Endothelial cell of umbilical vein (primary cell): Measurements from ENCODE around the gene WDR36. TPM values are rescaled to one million over a fixed set of nuclear protein-coding genes. Genes with fewer than 3 reads are reported as not detected.

ENCODE experiments used
- BruUV-seq: library from RNA; stranded (reverse); fragments of 400-500 nt; replicated peaks from 2 replicates; lab custom pipeline; 2021; lab: Mats Ljungman, UMichigan
- CTCF ChIA-PET: fragments of 300-600, 350-600 bp; sonication (Branson Sonifier 250); formaldehyde crosslinking; loops from one replicate; lab custom pipeline; 2021; ENCODE audit warnings: antibody characterized with exemption, inconsistent platforms; lab: Charles Lee
- POLR2A ChIA-PET: fragments of 300-600, 350-600 bp; sonication (Branson Sonifier 250); formaldehyde crosslinking; loops from one replicate; lab custom pipeline; 2021; ENCODE audit warnings: antibody characterized with exemption, inconsistent platforms; lab: Charles Lee
- DNase-seq: peaks from one replicate; pipeline ENCODE4 v3.0.0-alpha.2; 2011; ENCODE audit warnings: low read depth, low spot score
- FAIRE-seq: peaks from 2 replicates; lab custom pipeline; 2011; peaks lifted over from hg19 to GRCh38; lab: Jason Lieb, UNC
- H2AFZ ChIP-seq: 2 replicates; pipeline ENCODE4 v1.6.0; 2012; ENCODE audit warnings: low read depth, low read length, control low read depth, inconsistent platforms
- H3K27ac ChIP-seq: 2 replicates; pipeline ENCODE4 v1.5.1; 2011; ENCODE audit warnings: low read depth, mild to moderate bottlenecking, control low read depth, low read length, moderate library complexity; ENCODE audit not compliant: insufficient read depth
- H3K27me3 ChIP-seq, 2 experiments: 2 replicates each; pipeline versions ENCODE4 v1.6.0 to v1.6.1; 2011; ENCODE audit warnings: low read length in 2 of 2, mixed read lengths in 1 of 2; ENCODE audit not compliant: control insufficient read depth in 2 of 2, insufficient read depth in 2 of 2
- H3K36me3 ChIP-seq, 2 experiments: 2 replicates in 1 of 2; 3 replicates in 1 of 2; pipeline ENCODE4 v1.5.1; 2011; ENCODE audit warnings: low read length in 2 of 2, mild to moderate bottlenecking in 1 of 2, moderate library complexity in 1 of 2; ENCODE audit not compliant: control insufficient read depth in 2 of 2, insufficient read depth in 2 of 2; ENCODE audit errors: extremely low read depth in 1 of 2
- H3K4me1 ChIP-seq: 3 replicates; pipeline ENCODE4 v1.5.1; 2011; ENCODE audit warnings: mild to moderate bottlenecking, low read length; ENCODE audit not compliant: control insufficient read depth, insufficient read depth; ENCODE audit errors: extremely low read depth
- H3K4me2 ChIP-seq: 2 replicates; pipeline ENCODE4 v1.6.1; 2011; ENCODE audit warnings: low read length, control low read depth, mixed read lengths; ENCODE audit not compliant: insufficient read depth
- H3K4me3 ChIP-seq, 3 experiments: fragments of 200-600 bp in 1 of 3; sonication (generic), shearing (Covaris generic) in 1 of 3; replicated peaks in 1 of 3; 2 replicates each; pipeline ENCODE4 v1.5.1; 2011 to 2016; ENCODE audit warnings: control low read depth in 3 of 3, low read length in 3 of 3, mild to moderate bottlenecking in 2 of 3, inconsistent platforms in 1 of 3, low read depth in 1 of 3, moderate library complexity in 1 of 3; ENCODE audit not compliant: insufficient read depth in 1 of 3
- H3K79me2 ChIP-seq: 2 replicates; pipeline ENCODE4 v1.6.0; 2012; ENCODE audit warnings: low read length, inconsistent platforms; ENCODE audit not compliant: control insufficient read depth, insufficient read depth
- H3K9ac ChIP-seq: replicated peaks from 2 replicates; pipeline ENCODE3; 2011; ENCODE audit warnings: low read length, control low read depth; ENCODE audit not compliant: insufficient read depth; ENCODE audit errors: extremely low read depth
- H3K9me1 ChIP-seq: replicated peaks from 3 replicates; pipeline ENCODE4 v1.6.0; 2011; ENCODE audit warnings: mild to moderate bottlenecking, low read length; ENCODE audit not compliant: control insufficient read depth, insufficient read depth; ENCODE audit errors: extremely low read depth
- H3K9me3 ChIP-seq: replicated peaks from 2 replicates; pipeline ENCODE4 v1.5.1; 2012; ENCODE audit warnings: low read length, inconsistent platforms; ENCODE audit not compliant: control insufficient read depth, insufficient read depth
- H4K20me1 ChIP-seq: replicated peaks from 2 replicates; pipeline ENCODE3; 2011; ENCODE audit warnings: mild to moderate bottlenecking, low read length; ENCODE audit not compliant: control insufficient read depth, insufficient read depth; ENCODE audit errors: extremely low read depth
- EZH2 ChIP-seq: IDR thresholded peaks from 2 replicates; pipeline ENCODE4 v1.6.1; 2012; ENCODE audit warnings: borderline replicate concordance, low read depth, mild to moderate bottlenecking, moderate library complexity, low read length, inconsistent platforms; ENCODE audit not compliant: severe bottlenecking
- FOS ChIP-seq: IDR thresholded peaks from 2 replicates; pipeline ENCODE4 v1.6.1; 2011; ENCODE audit warnings: mild to moderate bottlenecking, low read length, moderate library complexity, borderline replicate concordance; ENCODE audit not compliant: insufficient read depth
- GATA2 ChIP-seq: IDR thresholded peaks from 2 replicates; pipeline ENCODE4 v1.7.0; 2011; ENCODE audit warnings: low read depth, mild to moderate bottlenecking, moderate library complexity, mixed read lengths, low read length; ENCODE audit not compliant: insufficient read length, insufficient read depth
- JUN ChIP-seq: IDR thresholded peaks from 2 replicates; pipeline ENCODE4 v1.6.1; 2011; ENCODE audit warnings: borderline replicate concordance, low read depth; ENCODE audit not compliant: insufficient read length, insufficient read depth
- MYC ChIP-seq: IDR thresholded peaks from one replicate; pipeline ENCODE4 v1.6.1; 2011; ENCODE audit warnings: mild to moderate bottlenecking, low read depth, low read length
- POLR2A ChIP-seq: IDR thresholded peaks from 2 replicates; pipeline ENCODE4 v1.6.1; 2012; ENCODE audit warnings: low read depth, mild to moderate bottlenecking, control low read depth, low read length
- POLR2AphosphoS5 ChIP-seq: IDR thresholded peaks from 2 replicates; pipeline ENCODE4 v1.6.1; 2012; ENCODE audit warnings: low read depth, mild to moderate bottlenecking, control low read depth, low read length, moderate library complexity; ENCODE audit not compliant: insufficient read depth
- dilution Hi-C: fragments of 300-500 bp; cut with MboI; formaldehyde crosslinking; loops from one replicate; pipeline ENCODE4 v1.15.0; 2019; ENCODE audit warnings: low sequenced_read_pairs; ENCODE audit not compliant: extremely low pct_ligation_motif_present
- intact Hi-C: fragments of 100-400 bp; cut with micrococcal nuclease; formaldehyde crosslinking; loops from one replicate; pipeline ENCODE4 v1.10.0; 2022
- polyA plus RNA-seq, 4 experiments: library from polyadenylated mRNA; depleted of rRNA in 3 of 4; stranded (reverse) in 3 of 4; unstranded in 1 of 4; fragments of >200 nt; gene quantifications; 2 replicates each; pipeline versions ENCODE4 v1.2.1 to v1.2.3, GENCODE V29; 2011 to 2012; ENCODE audit warnings: missing spikeins in 1 of 4
- total RNA-seq: library from RNA; stranded (reverse); gene quantifications from 2 replicates; pipeline ENCODE4 v1.2.3, GENCODE V29; 2021
- TF ChIP-seq, protein P1 (sequence below), 2 donors: IDR thresholded peaks; 1 replicate in 1 of 2; 2 replicates in 1 of 2; pipeline ENCODE4 v1.5.1; 2011; ENCODE audit warnings: low read length in 2 of 2, mild to moderate bottlenecking in 2 of 2, moderate library complexity in 2 of 2, control low read depth in 1 of 2, inconsistent platforms in 1 of 2, low read depth in 1 of 2; ENCODE audit not compliant: insufficient read depth in 1 of 2; ENCODE audit errors: extremely low read depth in 1 of 2
- TF ChIP-seq, protein P2 (sequence below): IDR thresholded peaks from 2 replicates; pipeline ENCODE4 v1.6.1; 2011; ENCODE audit not compliant: insufficient read depth, insufficient read length

WDR36 gene
- total and polyA plus RNA-seq, 2 donors (not counting 3 experiments of a cell fraction or from before 2014, with no cell fraction given) = 10.6 to 30.2 TPM

DNA sequence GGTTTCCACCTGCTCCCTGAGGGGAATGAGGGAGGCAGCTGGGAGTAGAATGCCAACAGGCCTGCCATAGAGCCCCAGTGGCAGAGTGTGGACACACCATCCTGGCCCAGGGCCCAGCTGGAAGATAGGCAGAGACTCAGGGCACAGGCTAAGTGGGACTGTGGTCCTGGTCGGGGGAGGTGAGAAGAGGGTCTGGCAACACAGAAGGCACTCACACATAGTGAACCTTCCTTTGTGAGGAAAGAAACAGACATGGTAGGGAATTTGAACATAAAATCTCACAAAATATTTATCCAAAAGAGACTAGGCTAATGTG lies 41.2 kb downstream of the WDR36 start:
- H3K27me3 ChIP-seq = no peaks in the 10 kb centered on the region
- FAIRE-seq (no peak), DNase-seq (no peak)
- H3K27ac ChIP-seq = no peak overlapping the region
- H3K9me1 ChIP-seq = no peaks in the 10 kb centered on the region
- H4K20me1 ChIP-seq = no peaks in the 10 kb centered on the region
- H3K36me3 ChIP-seq = no peaks in the 10 kb centered on the region
- H3K79me2 ChIP-seq = no peaks in the 10 kb centered on the region
- no peak overlapping the region for H3K9ac ChIP-seq
- H2AFZ ChIP-seq = no peak overlapping the region
- ChIA-PET POLR2A (no interaction called here), CTCF (no interaction called here)
- H3K4me2 ChIP-seq = no peak overlapping the region
- intact Hi-C loops = loop anchor here (10.0 kb wide), 1 partner anchor 711 kb away; no protein-coding TSS in a partner anchor
- no peak overlapping the region for H3K4me3 ChIP-seq
- TF ChIP-seq POLR2AphosphoS5 = no peak
- no peak for TF ChIP-seq EZH2
- TF ChIP-seq, protein P1, sequence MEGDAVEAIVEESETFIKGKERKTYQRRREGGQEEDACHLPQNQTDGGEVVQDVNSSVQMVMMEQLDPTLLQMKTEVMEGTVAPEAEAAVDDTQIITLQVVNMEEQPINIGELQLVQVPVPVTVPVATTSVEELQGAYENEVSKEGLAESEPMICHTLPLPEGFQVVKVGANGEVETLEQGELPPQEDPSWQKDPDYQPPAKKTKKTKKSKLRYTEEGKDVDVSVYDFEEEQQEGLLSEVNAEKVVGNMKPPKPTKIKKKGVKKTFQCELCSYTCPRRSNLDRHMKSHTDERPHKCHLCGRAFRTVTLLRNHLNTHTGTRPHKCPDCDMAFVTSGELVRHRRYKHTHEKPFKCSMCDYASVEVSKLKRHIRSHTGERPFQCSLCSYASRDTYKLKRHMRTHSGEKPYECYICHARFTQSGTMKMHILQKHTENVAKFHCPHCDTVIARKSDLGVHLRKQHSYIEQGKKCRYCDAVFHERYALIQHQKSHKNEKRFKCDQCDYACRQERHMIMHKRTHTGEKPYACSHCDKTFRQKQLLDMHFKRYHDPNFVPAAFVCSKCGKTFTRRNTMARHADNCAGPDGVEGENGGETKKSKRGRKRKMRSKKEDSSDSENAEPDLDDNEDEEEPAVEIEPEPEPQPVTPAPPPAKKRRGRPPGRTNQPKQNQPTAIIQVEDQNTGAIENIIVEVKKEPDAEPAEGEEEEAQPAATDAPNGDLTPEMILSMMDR (IDR thresholded peaks at IDR 0.05; ENCODE audit: extremely low read depth in 1 of 2, insufficient read depth in 1 of 2, low read depth in 1 of 2, low read length in 2 of 2) = no peak
- TF ChIP-seq JUN = no peak
- TF ChIP-seq FOS = no peak
- no peak for TF ChIP-seq GATA2
- TF ChIP-seq MYC = no peak
- no peak for TF ChIP-seq POLR2A
- TF ChIP-seq, protein P2, sequence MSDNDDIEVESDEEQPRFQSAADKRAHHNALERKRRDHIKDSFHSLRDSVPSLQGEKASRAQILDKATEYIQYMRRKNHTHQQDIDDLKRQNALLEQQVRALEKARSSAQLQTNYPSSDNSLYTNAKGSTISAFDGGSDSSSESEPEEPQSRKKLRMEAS = no peak
- no peaks in the 10 kb centered on the region for H3K9me3 ChIP-seq
- dilution Hi-C loops = no loop called here
- H3K4me1 ChIP-seq = peaks cover 16% of the 10 kb centered on the region
- no TSS peak for BruUV-seq
